Measurements from ENCODE around the gene IL17RA. TPM values are rescaled to one million over a fixed set of nuclear protein-coding genes. Genes with fewer than 3 reads are reported as not detected.

Gene IL17RA
- total and polyA plus RNA-seq, 2 donors from 2014 or later = 4.2 to 26.8 TPM

DNA sequence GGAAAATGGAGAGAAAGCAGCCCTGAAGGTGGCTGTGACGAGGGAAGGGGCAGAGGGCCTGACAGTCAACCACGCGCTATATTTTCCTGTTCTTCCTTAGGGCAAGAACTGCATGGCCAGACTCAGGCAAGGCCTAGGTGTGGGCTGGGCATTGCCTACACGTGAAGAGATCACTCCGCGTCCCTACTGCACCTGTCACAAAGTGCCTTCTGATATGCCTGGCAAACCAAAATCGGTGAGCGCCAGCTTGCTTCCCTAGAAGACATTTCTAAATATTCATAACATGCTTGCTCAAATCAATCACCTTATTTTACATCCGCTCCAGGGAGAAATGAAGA is 30.1 kb downstream of the IL17RA start:
- DNase-seq (no peak), FAIRE-seq (no peak)
- H3K4me3 ChIP-seq (ENCODE audit: low read length in 3 of 3) = no peak overlapping the region
- H3K9me3 ChIP-seq (ENCODE audit: control insufficient read depth in 2 of 3, insufficient read depth in 1 of 3, low read length in 3 of 3) = no peaks in the 10 kb centered on the region
- no peaks in the 10 kb centered on the region for H3K4me1 ChIP-seq (ENCODE audit: control insufficient read depth in 2 of 3, insufficient read depth in 2 of 3, low read depth in 1 of 3, low read length in 3 of 3)
- peaks cover 0 to under 1% (median 0%) of the 10 kb centered on the region in 3 donors for H3K36me3 ChIP-seq (ENCODE audit: control insufficient read depth in 2 of 3, insufficient read depth in 3 of 3, low read length in 3 of 3)
- no peaks in the 10 kb centered on the region for H3K27me3 ChIP-seq (ENCODE audit: control insufficient read depth, insufficient read depth, low read length)
- TF ChIP-seq, protein P1, sequence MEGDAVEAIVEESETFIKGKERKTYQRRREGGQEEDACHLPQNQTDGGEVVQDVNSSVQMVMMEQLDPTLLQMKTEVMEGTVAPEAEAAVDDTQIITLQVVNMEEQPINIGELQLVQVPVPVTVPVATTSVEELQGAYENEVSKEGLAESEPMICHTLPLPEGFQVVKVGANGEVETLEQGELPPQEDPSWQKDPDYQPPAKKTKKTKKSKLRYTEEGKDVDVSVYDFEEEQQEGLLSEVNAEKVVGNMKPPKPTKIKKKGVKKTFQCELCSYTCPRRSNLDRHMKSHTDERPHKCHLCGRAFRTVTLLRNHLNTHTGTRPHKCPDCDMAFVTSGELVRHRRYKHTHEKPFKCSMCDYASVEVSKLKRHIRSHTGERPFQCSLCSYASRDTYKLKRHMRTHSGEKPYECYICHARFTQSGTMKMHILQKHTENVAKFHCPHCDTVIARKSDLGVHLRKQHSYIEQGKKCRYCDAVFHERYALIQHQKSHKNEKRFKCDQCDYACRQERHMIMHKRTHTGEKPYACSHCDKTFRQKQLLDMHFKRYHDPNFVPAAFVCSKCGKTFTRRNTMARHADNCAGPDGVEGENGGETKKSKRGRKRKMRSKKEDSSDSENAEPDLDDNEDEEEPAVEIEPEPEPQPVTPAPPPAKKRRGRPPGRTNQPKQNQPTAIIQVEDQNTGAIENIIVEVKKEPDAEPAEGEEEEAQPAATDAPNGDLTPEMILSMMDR (IDR thresholded peaks at IDR 0.05; ENCODE audit: borderline replicate concordance, extremely low read depth, insufficient read depth) = no peak
- no peak overlapping the region for H3K9ac ChIP-seq (ENCODE audit: low read length in 3 of 3)
- no peak overlapping the region for H3K27ac ChIP-seq (ENCODE audit: low read depth in 2 of 2, low read length in 2 of 2)
- intact Hi-C loops (cut with DNase I) = no loop called here

DNA sequence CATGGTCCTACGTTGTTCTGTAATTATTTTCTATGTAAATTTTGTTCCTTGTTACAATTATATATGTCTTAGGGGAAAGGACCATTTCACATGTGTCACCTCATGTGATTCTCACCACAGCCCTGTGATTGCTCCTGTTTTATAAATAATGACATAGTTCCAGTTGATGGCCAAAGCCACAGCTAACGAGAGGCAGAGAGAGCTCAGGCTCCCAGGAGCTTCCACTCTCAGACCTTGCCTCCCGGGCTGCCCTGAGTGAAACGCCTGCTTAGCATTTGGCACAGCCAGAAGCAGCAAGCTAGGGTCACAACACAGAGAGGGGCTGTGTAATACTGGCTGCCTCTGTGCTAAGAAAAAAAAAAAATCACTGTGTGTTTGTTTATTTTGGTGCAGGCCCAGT is 30.4 kb downstream of the IL17RA start:
- Histone ChIP-seq H3K9ac (ENCODE audit: low read length in 3 of 3) (no peak overlapping the region), H3K4me1 (ENCODE audit: control insufficient read depth in 2 of 3, insufficient read depth in 2 of 3, low read depth in 1 of 3, low read length in 3 of 3) (no peaks in the 10 kb centered on the region), H3K9me3 (ENCODE audit: control insufficient read depth in 2 of 3, insufficient read depth in 1 of 3, low read length in 3 of 3) (no peaks in the 10 kb centered on the region), H3K27ac (ENCODE audit: low read depth in 2 of 2, low read length in 2 of 2) (no peak overlapping the region), H3K36me3 (ENCODE audit: control insufficient read depth in 2 of 3, insufficient read depth in 3 of 3, low read length in 3 of 3) (no peaks in the 10 kb centered on the region), H3K4me3 (ENCODE audit: low read length in 3 of 3) (no peak overlapping the region), H3K27me3 (ENCODE audit: control insufficient read depth, insufficient read depth, low read length) (no peaks in the 10 kb centered on the region)
- DNase-seq = no peak
- intact Hi-C loops (cut with DNase I) = no loop called here
- no peak for FAIRE-seq
- TF ChIP-seq, protein P1 (IDR thresholded peaks at IDR 0.05; ENCODE audit: borderline replicate concordance, extremely low read depth, insufficient read depth) = no peak

- no peaks in the 10 kb centered on the region for H3K36me3 ChIP-seq (ENCODE audit: control insufficient read depth in 2 of 3, insufficient read depth in 3 of 3, low read length in 3 of 3)
- TF ChIP-seq, protein P1 (IDR thresholded peaks at IDR 0.05; ENCODE audit: borderline replicate concordance, extremely low read depth, insufficient read depth) = no peak
- H3K9me3 ChIP-seq (ENCODE audit: control insufficient read depth in 2 of 3, insufficient read depth in 1 of 3, low read length in 3 of 3) = no peaks in the 10 kb centered on the region
- FAIRE-seq = no peak
- no peak for DNase-seq
- intact Hi-C loops (cut with DNase I) = no loop called here
- H3K9ac ChIP-seq (ENCODE audit: low read length in 3 of 3) = no peak overlapping the region
- H3K4me3 ChIP-seq (ENCODE audit: low read length in 3 of 3) = no peak overlapping the region
- H3K27me3 ChIP-seq (ENCODE audit: control insufficient read depth, insufficient read depth, low read length) = no peaks in the 10 kb centered on the region
- H3K27ac ChIP-seq (ENCODE audit: low read depth in 2 of 2, low read length in 2 of 2) = no peak overlapping the region
- H3K4me1 ChIP-seq (ENCODE audit: control insufficient read depth in 2 of 3, insufficient read depth in 2 of 3, low read depth in 1 of 3, low read length in 3 of 3) = no peaks in the 10 kb centered on the region
These were observed 31.3 kb downstream of the IL17RA start for GRCh38 chr22:17115945-17116565.

All from kidney (tissue), 14 donors.